Stimulated activated CD4-positive, alpha-beta T cell treated with anti-CD3 and anti-CD28 coated beads, Interleukin-12 subunit alpha, Interleukin-12 subunit beta, amount 100 ng/mL, for 24 hours (primary cell): ENCODE measurements around the gene IGF2R.

Experiments used
- DNase-seq, 2 experiments: peaks; one replicate each; pipeline ENCODE4 v3.0.0-alpha.2; 2020; ENCODE audit warnings: low read depth in 2 of 2

Gene IGF2R

DNA sequence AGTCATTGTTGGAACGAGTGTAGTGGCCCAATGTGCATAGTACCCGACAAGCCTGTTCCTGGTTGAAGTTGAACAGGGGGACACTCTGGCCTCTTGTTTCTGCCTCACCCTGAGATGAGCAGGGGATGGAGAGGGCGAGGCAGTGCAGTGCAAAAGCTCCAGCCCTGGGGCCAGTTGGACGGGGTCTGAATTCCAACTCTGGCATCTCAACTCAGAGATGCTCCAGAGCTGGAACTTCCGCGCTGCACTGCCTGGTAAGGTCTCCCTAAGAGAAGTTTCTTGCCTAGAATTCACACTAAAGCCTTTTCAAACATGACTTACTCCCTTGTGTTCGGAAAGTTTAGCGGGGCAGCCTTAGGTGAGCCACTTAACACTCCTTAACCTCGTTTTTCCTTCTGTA lies 80.5 kb downstream of the IGF2R start:
- no peak for DNase-seq

DNA sequence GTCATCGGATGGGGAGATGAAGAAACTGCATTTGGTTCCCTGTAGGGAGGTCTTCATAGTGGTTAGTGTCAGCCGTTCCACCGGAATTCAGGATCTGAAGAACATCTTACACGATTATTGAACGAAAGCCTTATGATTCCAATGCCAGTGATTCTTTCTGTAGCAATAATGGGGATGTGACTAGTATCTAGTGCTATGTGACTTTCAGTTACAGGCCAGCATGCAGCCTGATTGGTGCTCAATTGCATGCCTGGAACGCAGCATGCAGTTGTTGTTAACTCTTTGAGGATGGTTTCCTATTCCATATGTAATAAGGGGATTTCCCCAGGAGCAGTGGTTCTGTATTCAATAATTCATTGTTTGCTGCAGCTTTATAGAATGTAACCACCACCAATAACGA lies 81.1 kb downstream of the IGF2R start:
- no peak for DNase-seq

DNA sequence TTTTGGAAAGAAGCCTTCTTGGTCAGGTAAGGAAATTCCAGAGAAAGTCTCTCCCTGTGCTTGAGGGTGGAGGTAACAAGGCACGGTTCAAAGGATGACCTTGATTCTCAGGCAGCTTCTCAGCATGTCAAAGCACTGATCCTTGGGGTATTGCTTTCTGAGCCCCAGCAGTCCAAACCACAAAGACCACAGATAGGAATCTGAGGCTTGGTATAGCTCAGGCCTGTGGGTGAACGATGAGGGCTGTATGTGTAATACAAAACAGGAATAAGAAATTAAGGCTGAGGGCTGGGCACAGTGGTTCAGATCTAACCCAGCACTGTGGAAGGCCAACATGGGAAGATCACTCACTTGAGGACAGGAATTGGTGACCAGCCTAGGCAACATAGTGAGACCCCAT lies 82.5 kb downstream of the IGF2R start:
- no peak for DNase-seq

DNA sequence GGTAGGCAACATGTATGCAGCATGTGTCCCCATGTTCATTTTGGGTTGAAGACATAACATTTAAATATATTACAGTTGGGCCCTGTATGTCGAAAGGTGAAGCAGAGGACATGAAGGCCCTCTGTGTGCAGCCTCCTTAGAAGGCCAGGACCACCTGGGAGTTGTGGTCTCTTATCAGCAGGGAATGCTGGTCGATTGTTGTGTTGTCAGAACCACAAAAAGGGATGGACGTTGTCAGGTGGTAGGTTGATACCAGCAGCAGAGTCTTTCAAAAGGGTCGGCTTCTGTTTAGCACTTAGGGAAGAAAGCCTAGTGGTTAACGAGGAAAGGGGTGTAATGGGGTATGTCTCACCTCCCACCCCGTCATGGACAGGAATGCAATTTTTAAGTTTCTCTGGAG lies 85.4 kb downstream of the IGF2R start:
- DNase-seq: no peak

DNA sequence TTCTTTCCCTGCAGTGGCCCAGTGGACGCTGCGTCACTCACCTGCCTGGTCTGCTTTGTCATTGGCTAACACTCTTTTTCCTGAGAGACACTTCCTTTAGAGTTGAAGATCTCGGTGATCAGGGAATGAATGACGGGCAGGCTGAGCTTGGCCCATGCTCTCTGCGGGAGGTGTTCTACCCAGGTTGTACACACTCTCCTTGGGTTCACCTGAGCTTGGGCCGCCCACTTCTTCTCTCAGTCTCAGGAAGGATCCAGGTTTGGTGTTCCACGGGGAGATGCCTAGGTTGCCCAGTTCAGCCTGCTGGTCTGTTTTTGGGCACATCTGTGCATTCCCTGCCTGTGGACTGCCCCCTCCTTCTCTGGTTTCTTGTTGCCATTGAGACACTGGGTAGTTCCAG lies 86.0 kb downstream of the IGF2R start:
- no peak for DNase-seq

DNA sequence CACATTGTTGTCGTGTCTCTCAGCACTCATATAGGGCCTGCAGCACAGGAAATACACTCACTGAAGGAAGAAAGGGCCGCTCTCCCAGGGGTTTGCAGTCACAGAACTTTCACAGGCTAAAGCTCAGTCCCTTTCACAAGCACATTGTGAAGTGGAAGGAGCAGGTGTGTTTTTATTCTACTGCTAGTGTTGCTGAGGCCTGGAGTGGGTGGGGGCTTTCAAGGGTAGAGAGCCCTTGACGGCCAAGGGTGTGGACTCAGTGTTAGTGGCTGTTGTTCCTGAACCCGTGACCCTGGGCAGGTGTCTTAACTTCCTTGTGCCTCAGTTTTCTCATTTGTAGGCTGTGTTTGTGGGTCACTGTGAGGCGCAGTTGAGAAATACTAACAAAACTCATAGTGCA lies 86.5 kb downstream of the IGF2R start:
- DNase-seq: no peak

DNA sequence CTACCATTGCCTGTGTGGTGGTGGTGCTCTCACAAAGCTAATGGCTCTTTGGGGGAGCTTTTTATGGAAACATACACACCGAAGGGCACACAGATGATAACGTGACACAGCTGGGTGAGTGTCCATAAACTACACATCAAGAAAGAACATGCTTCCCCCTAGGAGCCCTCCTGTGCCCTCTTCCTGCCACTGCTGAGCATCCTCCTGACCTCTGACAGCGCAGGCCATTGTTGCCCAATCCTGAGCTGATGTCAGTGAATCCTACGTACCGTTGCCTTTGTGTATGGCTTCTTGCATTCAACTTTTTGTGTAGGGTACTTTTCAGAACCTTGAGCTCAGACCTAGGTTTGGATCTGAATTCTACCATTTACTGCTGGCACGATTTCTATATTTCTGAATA lies 86.9 kb downstream of the IGF2R start:
- no peak for DNase-seq

DNA sequence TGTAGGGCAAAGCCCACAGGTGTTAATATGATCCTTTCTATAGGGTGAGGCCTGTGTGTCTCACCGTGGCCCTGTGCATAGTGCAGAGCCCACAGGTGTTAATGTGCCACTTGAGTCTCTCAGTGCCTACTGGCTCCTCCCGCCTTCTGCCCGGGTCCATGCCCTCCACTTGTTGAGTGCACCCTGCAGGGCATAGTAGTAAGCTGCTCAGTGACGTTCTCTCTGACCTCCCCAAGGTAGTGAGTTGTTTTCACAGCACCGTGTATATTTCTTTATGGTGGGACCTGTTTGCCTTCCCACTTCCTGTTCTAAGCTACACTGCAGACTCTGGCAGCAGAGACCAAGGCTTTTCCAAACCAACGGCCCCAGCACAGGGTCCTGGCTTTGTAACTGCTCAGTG lies 88.2 kb downstream of the IGF2R start:
- DNase-seq: no peak

DNA sequence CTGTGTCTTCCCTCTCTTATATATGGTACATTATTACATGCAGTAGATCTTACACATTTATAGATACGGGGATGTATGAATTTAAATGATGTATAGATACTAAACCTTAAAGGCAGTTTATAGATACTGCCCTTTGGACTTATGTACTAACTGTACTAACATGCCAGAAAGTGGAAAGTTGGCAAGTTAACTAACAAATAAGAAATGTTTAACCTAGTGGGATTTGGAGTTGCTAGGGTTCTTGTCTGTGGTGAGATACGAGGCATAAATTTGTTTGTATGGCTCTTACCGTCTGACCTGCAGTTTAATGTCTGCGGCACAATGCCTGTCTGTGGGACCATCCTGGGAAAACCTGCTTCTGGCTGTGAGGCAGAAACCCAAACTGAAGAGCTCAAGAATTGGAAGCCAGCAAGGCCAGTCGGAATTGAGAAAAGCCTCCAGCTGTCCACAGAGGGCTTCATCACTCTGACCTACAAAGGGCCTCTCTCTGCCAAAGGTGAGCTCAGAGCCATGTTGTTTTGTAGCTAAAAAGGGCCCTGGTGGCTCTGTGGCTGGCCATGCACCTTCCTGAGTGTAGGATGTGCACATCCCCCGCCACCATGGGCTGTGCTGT lies 89.8 kb downstream of the IGF2R start:
- no peak for DNase-seq

DNA sequence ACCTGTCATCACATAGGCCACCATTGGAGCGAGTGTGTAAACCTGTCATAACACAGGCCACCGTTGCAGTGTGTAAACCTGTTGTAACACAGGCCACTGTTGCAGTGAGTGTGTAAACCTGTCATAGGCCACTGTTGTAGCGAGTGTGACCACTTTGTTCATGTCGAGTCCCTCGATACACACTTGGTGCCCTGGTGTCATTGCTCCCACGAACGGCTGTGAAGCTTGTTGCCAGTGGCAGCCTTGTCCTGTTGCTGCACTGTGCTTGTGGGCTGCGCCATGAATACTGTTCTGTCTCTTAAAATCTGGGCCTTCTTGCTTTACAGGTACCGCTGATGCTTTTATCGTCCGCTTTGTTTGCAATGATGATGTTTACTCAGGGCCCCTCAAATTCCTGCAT lies 91.3 kb downstream of the IGF2R start:
- DNase-seq: no peak

DNA sequence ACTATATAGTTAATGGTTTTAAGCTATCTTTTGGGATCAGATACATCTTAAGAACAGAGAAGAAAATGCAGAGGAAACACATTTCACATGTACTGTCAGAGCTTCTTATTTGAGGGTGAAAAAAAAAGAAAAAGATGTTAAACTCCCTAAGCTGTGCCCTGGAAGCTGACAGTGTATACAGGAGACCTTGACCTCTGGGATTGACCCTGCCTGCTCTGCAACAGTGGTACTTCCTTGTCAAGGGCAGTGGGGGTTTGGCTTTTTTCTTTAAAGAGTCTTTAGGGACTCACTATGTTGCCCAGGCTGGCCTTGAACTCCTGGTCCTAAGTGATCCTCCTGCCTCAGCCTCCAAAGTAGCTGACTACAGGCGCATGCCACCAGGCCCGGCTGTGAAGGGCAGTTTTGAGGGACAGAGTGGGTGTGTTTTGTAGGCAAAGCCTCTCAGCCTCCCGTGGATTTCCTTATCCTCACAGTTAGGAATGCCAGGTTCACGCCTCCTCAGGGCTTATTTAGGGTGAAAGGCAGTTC lies 92.1 kb downstream of the IGF2R start:
- no peak for DNase-seq

DNA sequence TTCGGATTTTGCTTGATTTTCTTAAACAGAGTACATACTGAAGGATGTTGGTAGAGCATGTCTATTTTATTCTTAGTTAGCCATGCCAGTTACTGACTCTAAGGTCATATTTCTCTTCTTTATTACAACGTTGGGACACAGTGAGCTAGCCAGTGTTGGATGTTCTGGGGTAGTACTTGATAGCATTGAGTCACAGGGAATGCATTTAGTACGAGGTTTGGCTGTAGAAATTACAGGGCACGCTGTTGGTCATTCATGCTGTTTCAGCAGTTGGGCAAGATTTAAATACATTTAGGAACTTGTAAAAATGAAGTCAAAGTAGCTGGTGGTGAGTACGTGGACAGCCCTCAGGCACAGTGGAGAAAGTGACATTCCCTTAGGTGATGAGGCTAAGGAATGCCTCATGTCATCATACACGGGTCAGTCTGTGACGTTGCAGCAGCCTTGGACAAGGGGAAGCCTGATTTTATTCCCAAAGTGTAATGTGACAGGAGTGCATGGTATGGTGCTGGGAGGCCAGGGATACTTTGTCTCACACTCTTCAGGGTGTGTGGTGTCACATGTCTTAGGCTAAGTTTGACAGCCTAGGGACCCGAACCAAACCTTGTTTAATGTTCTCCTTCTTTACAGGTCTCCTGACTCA lies 95.0 kb downstream of the IGF2R start:
- no peak for DNase-seq

DNA sequence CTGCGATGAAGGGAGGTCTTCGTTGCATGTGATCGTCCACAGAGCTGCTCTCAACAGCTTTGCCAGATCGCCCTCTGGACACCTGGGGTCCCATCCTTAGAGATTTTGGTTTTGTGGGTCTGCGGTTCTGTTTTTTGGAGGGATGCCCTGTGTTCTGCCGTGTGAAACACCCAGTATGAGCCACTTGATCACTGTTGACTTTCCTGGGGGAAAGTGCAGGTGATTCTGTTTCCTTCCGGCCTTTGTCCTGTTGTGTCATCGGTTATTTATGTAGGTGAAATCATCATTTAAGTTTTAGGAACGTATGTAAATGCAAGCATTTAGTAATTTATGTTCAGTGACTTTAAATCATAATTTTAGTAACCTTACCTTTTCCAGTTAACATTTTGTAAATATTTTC lies 96.3 kb downstream of the IGF2R start:
- DNase-seq: no peak

DNA sequence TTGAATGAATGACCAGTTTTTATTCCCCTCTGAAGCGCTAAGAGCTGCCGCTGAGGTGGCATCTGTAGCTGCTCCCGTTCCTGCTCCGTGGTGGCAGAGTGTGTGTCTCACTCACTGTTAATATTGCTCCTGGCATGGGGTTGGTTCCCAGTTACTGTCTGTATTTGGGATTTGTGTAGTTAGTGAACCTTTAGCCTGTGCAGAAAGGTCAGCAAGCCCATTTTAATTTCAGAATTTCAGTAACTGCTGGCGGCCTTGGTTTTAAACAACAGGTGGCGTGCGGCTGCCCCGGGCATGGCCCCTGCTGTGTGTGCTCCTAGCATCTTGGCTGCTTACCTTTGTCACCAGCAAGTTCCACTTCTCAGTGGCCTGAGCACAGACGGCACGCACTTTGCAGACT lies 98.7 kb downstream of the IGF2R start:
- no peak for DNase-seq

DNA sequence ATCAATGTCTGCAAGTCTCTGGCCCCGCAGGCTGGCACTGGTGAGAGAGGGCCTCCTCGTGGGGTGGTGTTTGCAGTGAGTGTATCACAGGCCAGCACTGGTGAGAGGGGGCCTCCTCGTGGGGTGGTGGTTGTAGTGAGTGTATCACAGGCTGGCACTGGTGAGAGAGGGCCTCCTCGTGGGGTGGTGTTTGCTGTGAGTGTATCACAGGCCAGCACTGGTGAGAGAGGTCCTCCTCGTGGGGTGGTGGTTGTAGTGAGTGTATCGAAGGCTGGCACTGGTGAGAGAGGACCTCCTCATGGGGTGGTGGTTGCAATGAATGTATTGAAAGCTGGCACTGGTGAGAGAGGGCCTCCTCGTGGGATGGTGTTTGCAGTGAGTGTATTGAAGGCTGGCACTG lies 99.5 kb downstream of the IGF2R start:
- DNase-seq: no peak

DNA sequence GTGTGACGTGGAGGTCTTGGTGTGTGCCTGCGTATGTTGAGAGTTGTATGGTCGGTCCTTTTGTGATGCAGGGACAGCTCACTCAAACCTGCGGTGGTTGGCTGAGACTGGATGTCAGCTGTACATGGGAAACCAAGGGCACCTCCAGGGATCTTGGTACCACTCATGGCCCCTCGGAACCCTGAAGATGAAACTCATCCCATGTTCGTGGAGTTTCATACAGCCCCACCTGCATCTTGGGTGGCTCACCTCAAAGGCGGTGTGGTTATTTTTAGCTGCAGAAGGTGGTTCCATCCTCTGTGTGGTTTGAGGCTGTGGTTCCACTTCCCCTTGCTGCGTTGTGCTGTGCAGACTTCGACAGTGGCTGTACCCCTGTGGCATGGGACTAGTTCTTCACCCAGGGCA lies 100.2 kb downstream of the IGF2R start:
- no peak for DNase-seq

DNA sequence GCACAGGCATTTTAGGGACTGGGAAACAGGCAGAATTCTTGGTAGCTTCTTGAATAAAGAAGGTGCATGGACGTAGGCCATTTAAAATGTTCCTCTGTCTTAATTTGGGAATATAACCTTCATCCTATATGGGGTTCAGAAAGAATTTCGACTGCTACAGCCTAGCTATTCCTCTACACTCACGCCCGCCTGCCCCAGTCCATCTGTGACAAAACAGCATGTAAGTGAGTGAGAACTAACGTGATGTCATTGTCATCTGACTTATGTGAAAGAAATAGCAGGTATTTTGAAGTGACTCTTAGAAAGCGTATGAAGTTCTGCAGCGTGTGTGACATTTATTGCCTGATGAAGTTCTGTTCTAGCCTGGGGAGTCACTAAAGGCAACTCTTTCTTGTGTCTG lies 100.6 kb downstream of the IGF2R start:
- no peak for DNase-seq

DNA sequence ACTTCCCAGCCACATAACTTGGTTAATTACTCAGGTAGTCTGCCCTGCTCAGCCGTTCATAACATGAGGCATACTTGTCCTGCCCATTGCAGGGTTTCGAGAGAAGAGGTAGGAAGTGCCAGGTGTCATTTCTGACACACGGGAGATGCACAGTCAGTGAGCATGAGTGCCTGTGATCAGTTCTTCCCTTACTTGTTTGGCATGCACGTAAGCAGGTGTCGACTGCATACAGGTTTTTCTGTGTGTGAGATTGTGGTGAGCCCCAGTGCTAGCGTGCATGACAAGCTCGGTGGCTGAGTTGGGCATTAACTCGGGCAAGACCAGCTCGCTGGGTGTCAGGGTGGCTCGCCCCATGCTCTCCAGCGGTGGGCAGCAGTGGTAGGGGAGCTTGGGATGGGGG lies 101.5 kb downstream of the IGF2R start:
- DNase-seq: no peak

DNA sequence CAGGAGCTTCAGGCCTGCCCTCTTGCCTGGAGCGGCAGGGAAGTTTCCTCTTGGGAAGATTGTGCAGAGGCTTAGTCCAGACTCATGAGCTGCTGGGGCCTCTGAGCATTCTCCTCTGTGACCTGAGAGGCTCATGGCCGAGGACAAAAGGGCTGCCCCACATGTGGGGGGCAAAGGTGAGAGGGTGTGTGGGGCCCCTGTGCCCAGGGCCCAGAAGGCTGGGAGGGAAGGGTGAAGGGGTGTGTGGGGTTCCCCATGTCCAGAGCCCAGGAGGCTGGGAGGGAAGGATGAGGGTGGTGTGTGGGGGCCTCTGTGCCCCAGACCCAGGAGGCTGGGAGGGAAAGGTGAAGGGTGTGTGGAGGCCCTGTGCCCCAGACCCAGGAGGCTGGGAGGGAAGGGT lies 101.9 kb downstream of the IGF2R start:
- DNase-seq: no peak

DNA sequence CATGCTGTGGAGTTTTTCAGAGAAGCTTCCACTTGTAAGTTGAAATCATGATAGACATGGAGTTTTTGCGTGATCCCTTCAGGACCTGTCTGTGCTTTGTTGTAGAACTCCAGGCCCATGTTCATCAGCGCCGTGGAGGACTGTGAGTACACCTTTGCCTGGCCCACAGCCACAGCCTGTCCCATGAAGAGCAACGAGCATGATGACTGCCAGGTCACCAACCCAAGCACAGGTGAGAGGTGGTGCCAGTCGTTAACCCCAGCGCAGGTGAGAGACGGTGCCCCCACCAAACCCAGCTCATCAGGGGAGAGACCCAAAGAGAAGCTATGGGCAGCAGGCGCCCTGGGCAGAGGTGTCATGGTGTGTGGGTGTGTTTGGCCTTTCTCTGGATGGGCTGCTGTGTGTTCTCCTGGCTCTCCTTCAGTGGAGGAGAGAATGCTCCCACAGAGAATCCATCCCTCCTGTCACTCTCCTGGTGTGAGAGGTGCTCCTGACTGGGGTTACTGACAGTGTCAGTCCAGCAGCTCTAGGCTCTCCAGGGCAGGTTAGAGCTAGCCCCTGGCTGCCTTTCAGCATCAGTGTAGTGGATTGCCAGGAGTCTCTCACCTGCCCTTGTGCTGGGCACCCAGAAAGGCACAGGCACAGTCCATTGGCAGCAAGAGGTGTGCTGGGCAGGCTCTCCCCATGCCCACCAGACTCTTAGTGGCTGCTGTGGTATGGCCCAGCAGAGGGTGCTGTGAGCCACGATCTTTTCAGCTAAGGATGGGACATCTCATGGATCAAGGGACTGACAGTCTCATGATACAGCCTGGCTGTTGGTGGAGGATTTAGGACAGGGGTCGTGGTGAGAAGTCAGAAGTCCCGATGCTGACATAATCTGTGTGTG lies 103.2 kb downstream of the IGF2R start:
- DNase-seq: no peak

DNA sequence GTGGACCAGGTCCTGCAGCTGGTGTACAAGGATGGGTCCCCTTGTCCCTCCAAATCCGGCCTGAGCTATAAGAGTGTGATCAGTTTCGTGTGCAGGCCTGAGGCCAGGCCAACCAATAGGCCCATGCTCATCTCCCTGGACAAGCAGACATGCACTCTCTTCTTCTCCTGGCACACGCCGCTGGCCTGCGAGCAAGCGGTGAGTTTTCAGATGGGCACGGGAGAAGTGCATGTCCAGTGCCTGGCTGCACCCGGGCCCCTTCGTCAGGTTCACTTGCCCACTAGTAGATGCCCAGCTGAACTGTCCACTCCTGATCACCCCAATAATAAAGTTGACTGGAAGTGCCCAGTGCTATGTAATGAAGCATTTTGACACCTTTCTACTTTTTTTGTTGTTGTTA lies 104.4 kb downstream of the IGF2R start:
- no peak for DNase-seq

DNA sequence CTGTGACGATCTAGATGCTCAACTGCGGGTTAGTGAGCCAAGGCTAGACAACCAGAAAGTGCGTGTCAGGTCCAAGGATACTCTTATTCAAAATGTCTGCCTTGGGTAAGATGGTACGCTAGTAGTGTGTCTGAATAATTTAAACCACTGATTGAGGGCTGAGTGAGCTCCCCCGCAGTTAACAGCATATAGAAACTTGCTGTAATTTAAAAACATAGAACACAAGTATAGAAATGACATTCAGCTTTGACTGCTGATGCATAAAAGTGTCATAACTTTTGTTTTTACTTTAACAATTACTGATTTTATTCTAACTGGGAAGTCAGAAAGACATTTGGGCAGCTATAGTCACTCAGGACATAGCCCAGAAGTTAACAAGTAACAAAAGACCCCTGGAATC lies 107.1 kb downstream of the IGF2R start:
- no peak for DNase-seq

DNA sequence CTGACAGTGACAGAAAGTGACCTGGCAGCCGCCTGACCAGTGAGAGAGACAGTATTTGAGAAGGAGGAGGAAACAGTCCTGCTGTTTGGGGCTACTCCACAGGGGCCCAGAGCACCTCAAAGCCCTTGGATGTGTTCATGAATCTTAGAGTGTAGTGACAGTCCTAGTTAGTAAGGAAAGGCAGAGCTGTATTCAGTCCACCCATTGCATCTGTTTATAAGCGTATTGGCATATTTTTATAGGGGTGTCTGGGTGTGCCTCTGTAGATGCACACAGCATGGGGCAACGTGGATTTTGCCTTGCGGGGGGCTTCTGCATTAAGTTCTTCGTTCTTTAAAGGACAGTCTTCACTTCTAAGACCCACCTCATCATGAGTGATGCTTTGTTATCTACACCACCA lies 108.1 kb downstream of the IGF2R start:
- DNase-seq: no peak
